GM13977 (cell line): ENCODE results near the gene INAFM1.

Source experiments
- DNase-seq: peaks from one replicate; pipeline ENCODE4 v3.0.0; 2012; ENCODE audit warnings: low spot score
- CTCF ChIP-seq: IDR thresholded peaks from 2 replicates; pipeline ENCODE4 v1.5.1; 2012; ENCODE audit warnings: mild to moderate bottlenecking, control low read depth; ENCODE audit not compliant: insufficient read depth; ENCODE audit errors: extremely low read depth, missing control alignments
- in situ Hi-C: fragments of 300-500 bp; cut with MboI; formaldehyde crosslinking; loops from one replicate; pipeline ENCODE4 v1.12.0; 2022; ENCODE audit warnings: low sequenced_read_pairs, low pct_unique_long_range_greater_than_20kb, mixed read lengths, inconsistent platforms; ENCODE audit not compliant: unreplicated experiment

INAFM1 gene

DNA sequence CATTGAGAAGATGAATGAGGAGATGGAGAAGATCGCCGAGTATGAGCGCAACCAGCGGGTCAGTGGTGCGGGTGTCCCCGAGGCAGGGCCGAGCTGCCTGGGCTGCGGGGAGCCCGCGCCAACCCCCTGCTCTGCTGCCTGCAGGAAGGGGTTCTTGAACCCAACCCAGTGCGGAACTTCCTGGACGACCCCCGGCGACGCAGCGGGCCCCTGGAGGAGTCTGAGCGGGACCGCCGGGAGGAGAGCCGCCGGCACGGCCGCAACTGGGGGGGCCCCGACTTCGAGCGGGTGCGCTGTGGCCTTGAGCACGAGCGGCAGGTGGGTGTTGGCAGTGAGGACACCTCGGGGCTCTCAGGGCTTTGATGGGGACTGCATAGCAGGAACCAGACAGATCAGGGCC, 10.1 kb upstream of the INAFM1 start:
- DNase-seq, result no peak
- in situ Hi-C loops, result no loop called here
- TF ChIP-seq CTCF, result no peak

GRCh38 chr19:47266401-47266941, 8.2 kb upstream of the INAFM1 start:
- TF ChIP-seq CTCF, result no peak
- DNase-seq, result no peak
- in situ Hi-C loops, result no loop called here

DNA sequence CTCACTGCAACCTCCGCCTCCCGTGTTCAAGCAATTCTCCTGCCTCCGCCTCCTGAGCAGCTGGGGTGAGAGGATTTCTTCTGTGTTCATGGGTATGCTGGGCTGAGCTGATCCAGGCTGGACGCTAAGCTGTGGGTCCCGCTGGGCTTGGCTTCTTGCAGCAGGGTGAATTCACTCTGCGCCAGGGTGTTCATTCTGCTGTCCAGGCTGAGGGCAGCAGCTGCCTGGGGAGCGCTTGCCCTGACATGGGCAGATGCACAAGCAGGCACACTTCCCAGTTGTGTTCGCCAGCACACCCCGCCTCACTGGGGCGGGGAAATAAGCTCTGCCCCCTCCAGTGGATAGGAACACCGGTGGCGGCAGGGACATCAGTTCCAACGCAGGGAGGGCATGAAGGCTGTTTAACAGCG, 7.3 kb upstream of the INAFM1 start:
- DNase-seq, result no peak
- no peak for TF ChIP-seq CTCF
- in situ Hi-C loops, result no loop called here

DNA sequence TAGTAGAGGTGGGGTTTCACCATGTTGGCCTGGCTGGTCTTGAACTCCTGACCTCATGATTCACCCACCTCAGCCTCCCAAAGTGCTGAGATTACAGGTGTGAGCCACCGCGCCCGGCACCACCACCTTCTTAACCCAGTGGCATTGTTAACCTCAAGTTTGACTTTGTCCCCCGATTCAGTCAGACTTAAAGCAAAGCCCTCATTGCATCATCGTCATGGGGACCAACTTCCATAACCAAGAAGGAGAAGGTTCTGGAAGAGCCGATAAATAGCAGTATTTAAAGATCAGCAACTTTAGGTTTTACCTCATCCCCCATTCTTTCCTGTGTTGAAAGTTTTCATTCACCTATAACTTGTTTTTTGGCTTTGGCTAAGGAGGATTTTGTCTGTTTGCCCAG, 6.7 kb upstream of the INAFM1 start:
- no peak for DNase-seq
- in situ Hi-C loops, result no loop called here
- no peak for TF ChIP-seq CTCF

GRCh38 chr19:47269596-47269995, 5.1 kb upstream of the INAFM1 start:
- DNase-seq, result no peak
- no peak for TF ChIP-seq CTCF
- in situ Hi-C loops, result no loop called here

DNA sequence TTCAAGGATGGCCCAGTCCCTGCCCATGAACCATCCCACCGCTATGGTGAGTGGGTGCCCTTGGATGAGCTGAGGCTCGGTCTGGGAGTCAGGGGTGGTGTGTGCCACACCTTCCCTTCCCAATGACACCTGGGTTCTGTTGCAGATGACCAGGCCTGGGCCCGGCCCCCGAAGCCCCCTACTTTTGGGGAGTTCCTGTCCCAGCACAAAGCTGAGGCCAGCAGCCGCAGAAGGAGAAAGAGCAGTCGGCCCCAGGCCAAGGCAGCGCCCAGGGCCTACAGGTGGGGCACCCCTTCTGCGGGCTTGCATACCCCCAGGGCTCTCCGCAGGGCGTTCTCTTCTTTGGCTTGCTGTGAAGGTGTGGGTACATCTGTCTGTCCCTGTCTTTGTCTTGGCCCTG, 4.3 kb upstream of the INAFM1 start:
- DNase-seq, result no peak
- in situ Hi-C loops, result no loop called here

More for the DNA sequence above, 4.3 kb upstream of the INAFM1 start:
- no peak for TF ChIP-seq CTCF
